Hepatocyte (in vitro differentiated cells): ENCODE results near the gene SCNN1G. TPM values are rescaled to one million over a fixed set of nuclear protein-coding genes. Genes with fewer than 3 reads are reported as not detected.

ENCODE experiments used
- DNase-seq: peaks from one replicate; pipeline ENCODE4 v3.0.0-alpha.2; 2016; ENCODE audit warnings: low spot score
- H2AFZ ChIP-seq: fragments of 200-600 bp; sonication (generic); 2 replicates; pipeline ENCODE4 v1.6.0; 2016; ENCODE audit warnings: antibody characterized with exemption, mild to moderate bottlenecking
- H3K27ac ChIP-seq: fragments of 200-600 bp; sonication (generic); 2 replicates; pipeline ENCODE4 v1.5.1; 2016; ENCODE audit warnings: mild to moderate bottlenecking
- H3K27me3 ChIP-seq: fragments of 200-600 bp; sonication (generic); 2 replicates; pipeline ENCODE4 v1.6.1; 2016
- H3K36me3 ChIP-seq: fragments of 200-600 bp; sonication (generic); replicated peaks from 2 replicates; pipeline ENCODE4 v1.5.1; 2016; ENCODE audit warnings: low read depth; ENCODE audit not compliant: insufficient read depth
- H3K4me1 ChIP-seq: fragments of 200-600 bp; sonication (generic); 2 replicates; pipeline ENCODE4 v1.5.1; 2016; ENCODE audit warnings: mild to moderate bottlenecking, moderate library complexity; ENCODE audit not compliant: insufficient read depth
- H3K4me2 ChIP-seq: fragments of 200-600 bp; sonication (generic); 2 replicates; pipeline ENCODE4 v1.6.0; 2016
- H3K4me3 ChIP-seq: fragments of 200-600 bp; sonication (generic); 2 replicates; pipeline ENCODE4 v1.5.1; 2016; ENCODE audit warnings: mild to moderate bottlenecking
- H3K79me2 ChIP-seq: fragments of 200-600 bp; sonication (generic); 2 replicates; pipeline ENCODE4 v1.6.0; 2017; ENCODE audit warnings: mild to moderate bottlenecking
- H3K9me2 ChIP-seq: fragments of 200-600 bp; sonication (generic); replicated peaks from 2 replicates; pipeline ENCODE4 v1.6.0; 2017; ENCODE audit warnings: mild to moderate bottlenecking; ENCODE audit not compliant: insufficient read depth
- H3K9me3 ChIP-seq: fragments of 200-600 bp; sonication (generic); 2 replicates; pipeline ENCODE4 v1.5.1; 2016; ENCODE audit warnings: low read depth, mild to moderate bottlenecking
- H4K20me1 ChIP-seq: fragments of 200-600 bp; sonication (generic); 2 replicates; pipeline ENCODE4 v1.6.0; 2016; ENCODE audit warnings: mild to moderate bottlenecking; ENCODE audit not compliant: insufficient read depth, poor library complexity, severe bottlenecking
- CTCF ChIP-seq: fragments of 200-600 bp; sonication (generic); IDR thresholded peaks from 2 replicates; pipeline ENCODE4 v1.5.1; 2016; ENCODE audit warnings: antibody characterized with exemption, mild to moderate bottlenecking; ENCODE audit not compliant: poor library complexity
- EZH2 ChIP-seq: fragments of 200-600 bp; sonication (generic); IDR thresholded peaks from 2 replicates; pipeline ENCODE4 v1.6.1; 2016; ENCODE audit warnings: antibody characterized with exemption, mild to moderate bottlenecking, borderline replicate concordance
- EZH2phosphoT487 ChIP-seq: fragments of 200-600 bp; sonication (generic); IDR thresholded peaks from one replicate; pipeline ENCODE4 v1.6.1; 2018; ENCODE audit warnings: antibody characterized with exemption, mild to moderate bottlenecking, low read depth, moderate library complexity; ENCODE audit not compliant: unreplicated experiment, severe bottlenecking
- WGBS: methylation state at CpG from one replicate; pipeline ENCODE4 v1.1.6; 2016; ENCODE audit warnings: low lambda C conversion rate; ENCODE audit errors: missing lambda C conversion rate; 5-methylcytosine and 5-hydroxymethylcytosine counted together
- polyA plus RNA-seq: library from polyadenylated mRNA; unstranded; fragments of >200 nt; fragmentation: Nextera tagmentation; extraction: Ambion mirVana; gene quantifications from 2 replicates; pipeline ENCODE4 v1.2.1, GENCODE V29; 2016
- total RNA-seq: library from RNA; depleted of rRNA; stranded (reverse); fragments of >200 nt; gene quantifications from 2 replicates; pipeline ENCODE4 v1.2.3, GENCODE V29; 2014

SCNN1G gene
- total and polyA plus RNA-seq, 2 experiments from 2014 or later: 0.23 to 0.69 TPM

GRCh38 chr16:23187341-23187740 lies 4.8 kb downstream of the SCNN1G start:
- Histone ChIP-seq H3K9me3 (no peaks in the 10 kb centered on the region), H3K36me3 (no peaks in the 10 kb centered on the region), H3K9me2 (no peaks in the 10 kb centered on the region), H3K4me2 (no peak overlapping the region), H3K4me3 (no peak overlapping the region), H3K4me1 (peaks cover 8% of the 10 kb centered on the region), H4K20me1 (no peaks in the 10 kb centered on the region), H3K27ac (no peak overlapping the region), H2AFZ (no peak overlapping the region), H3K79me2 (no peaks in the 10 kb centered on the region), H3K27me3 (peaks cover 65% of the 10 kb centered on the region)
- DNase-seq: no peak
- no peak for TF ChIP-seq EZH2
- no peak for TF ChIP-seq CTCF
- no peak for TF ChIP-seq EZH2phosphoT487
- WGBS: 45% methylated on average over 3 of the region's 3 CpGs

- TF ChIP-seq EZH2: no peak
- TF ChIP-seq CTCF: no peak
- TF ChIP-seq EZH2phosphoT487: no peak
- 82% methylated on average over 2 of the region's 2 CpGs for WGBS
- Histone ChIP-seq H2AFZ (no peak overlapping the region), H3K27ac (no peak overlapping the region), H3K79me2 (no peaks in the 10 kb centered on the region), H3K9me3 (no peaks in the 10 kb centered on the region), H3K4me3 (no peak overlapping the region), H4K20me1 (no peaks in the 10 kb centered on the region), H3K4me2 (no peak overlapping the region), H3K27me3 (peaks cover 53% of the 10 kb centered on the region), H3K4me1 (no peaks in the 10 kb centered on the region), H3K9me2 (no peaks in the 10 kb centered on the region), H3K36me3 (no peaks in the 10 kb centered on the region)
- no peak for DNase-seq
Measured at GRCh38 chr16:23188911-23189310, 6.4 kb downstream of the SCNN1G start.

- 89% methylated on average over 9 of the region's 9 CpGs for WGBS
- no peaks in the 10 kb centered on the region for H4K20me1 ChIP-seq
- no peak overlapping the region for H3K27ac ChIP-seq
- H3K79me2 ChIP-seq: no peaks in the 10 kb centered on the region
- no peak overlapping the region for H2AFZ ChIP-seq
- no peak overlapping the region for H3K4me2 ChIP-seq
- no peak overlapping the region for H3K4me3 ChIP-seq
- no peaks in the 10 kb centered on the region for H3K9me2 ChIP-seq
- no peaks in the 10 kb centered on the region for H3K9me3 ChIP-seq
- TF ChIP-seq EZH2: no peak
- no peak for TF ChIP-seq CTCF
- no peak for TF ChIP-seq EZH2phosphoT487
- H3K36me3 ChIP-seq: no peaks in the 10 kb centered on the region
- DNase-seq: no peak
- H3K4me1 ChIP-seq: no peaks in the 10 kb centered on the region
- H3K27me3 ChIP-seq: peaks cover 37% of the 10 kb centered on the region
Measured at GRCh38 chr16:23194497-23195221, 12.1 kb downstream of the SCNN1G start.
